HUES64 (cell line): ENCODE results near the gene BOD1L1.

Source experiments
- H3K27ac ChIP-seq: 2 replicates; pipeline ENCODE4 v1.7.0; 2013; ENCODE audit warnings: low read depth, low read length, inconsistent platforms
- H3K27me3 ChIP-seq: 2 replicates; pipeline ENCODE4 v1.6.1; 2013; ENCODE audit warnings: mild to moderate bottlenecking, low read length; ENCODE audit not compliant: insufficient read depth
- H3K36me3 ChIP-seq: 2 replicates; pipeline ENCODE4 v1.6.1; 2013; ENCODE audit warnings: mild to moderate bottlenecking, low read length; ENCODE audit not compliant: insufficient read depth
- H3K4me1 ChIP-seq: 2 replicates; pipeline ENCODE4 v1.6.1; 2013; ENCODE audit warnings: mild to moderate bottlenecking, low read length, moderate library complexity; ENCODE audit not compliant: insufficient read depth
- H3K4me3 ChIP-seq: 2 replicates; pipeline ENCODE4 v1.5.1; 2013; ENCODE audit warnings: mild to moderate bottlenecking, low read length, moderate library complexity
- H3K9ac ChIP-seq: 2 replicates; pipeline ENCODE4 v1.6.1; 2013; ENCODE audit warnings: mild to moderate bottlenecking, low read depth, low read length
- H3K9me3 ChIP-seq: 2 replicates; pipeline ENCODE4 v1.6.1; 2013; ENCODE audit warnings: low read depth, low read length; ENCODE audit not compliant: insufficient read depth
- WGBS: fragments of 150-250, 120-280 bp; methylation state at CpG from one replicate; pipeline ENCODE4 v1.1.7; 2013; ENCODE audit warnings: missing lambda C conversion rate; 5-methylcytosine and 5-hydroxymethylcytosine counted together

Gene BOD1L1

DNA sequence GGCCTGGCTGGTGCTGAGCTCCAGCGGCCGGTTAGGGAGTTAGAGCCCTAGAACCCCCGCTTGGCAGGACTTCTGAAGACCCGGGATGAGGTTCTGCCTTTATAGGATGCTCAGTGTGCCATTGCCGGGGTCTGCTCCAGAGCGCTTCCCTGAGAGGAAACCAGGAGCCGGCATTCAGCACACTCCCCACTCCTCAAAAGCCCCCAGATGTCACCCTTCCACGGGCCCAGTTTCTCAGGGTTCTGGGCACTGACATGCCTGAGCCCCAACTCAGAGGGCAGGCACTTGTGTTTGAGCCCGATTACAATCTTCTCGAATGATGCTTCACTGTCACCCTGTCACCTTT lies 89.7 kb downstream of the BOD1L1 start:
- H3K27me3 ChIP-seq = peaks cover 99% of the 10 kb centered on the region
- WGBS = 43% methylated on average over 10 of the region's 10 CpGs

DNA sequence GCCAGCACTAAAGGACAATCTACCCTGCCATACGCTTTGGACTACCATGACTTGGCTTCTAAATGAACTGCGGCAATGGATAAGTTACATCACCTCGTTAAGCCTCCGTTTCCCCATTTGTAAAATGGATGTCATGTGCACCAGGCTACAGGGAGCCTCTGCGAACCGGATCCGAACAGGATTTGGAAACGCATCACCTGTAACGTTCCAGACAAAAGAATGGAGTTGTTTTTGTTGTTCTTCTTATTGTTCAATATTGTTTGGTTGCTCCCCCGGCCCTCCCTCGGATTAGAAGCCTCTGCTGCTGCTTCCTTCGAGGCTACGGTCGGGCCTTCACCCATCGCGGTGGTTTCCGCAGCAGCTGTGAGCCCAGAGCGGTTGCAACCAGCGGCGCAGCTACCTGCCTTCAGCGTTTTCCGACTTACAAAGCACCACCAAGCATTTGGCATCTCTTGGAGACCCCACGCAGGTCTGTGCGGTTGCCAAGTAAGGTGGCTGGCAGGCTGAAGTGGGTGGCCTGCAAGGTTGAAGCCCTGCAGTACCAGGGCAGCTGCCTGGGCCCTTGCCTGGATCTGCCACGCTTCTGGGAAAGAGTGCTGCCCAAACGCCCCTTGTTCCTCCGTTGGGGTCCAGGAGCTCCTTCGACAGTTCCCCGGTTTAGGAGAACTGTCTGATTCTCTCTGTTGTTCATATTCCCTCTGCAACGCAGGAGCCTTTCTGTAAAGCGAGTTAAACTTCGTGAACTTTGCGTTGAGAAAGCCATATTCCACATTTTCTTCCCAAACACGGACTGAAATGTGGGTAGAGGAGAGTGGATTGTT lies 90.3 kb downstream of the BOD1L1 start:
- Histone ChIP-seq H3K9me3 (no peaks in the 10 kb centered on the region), H3K27ac (no peak overlapping the region), H3K9ac (no peak overlapping the region), H3K27me3 (peaks cover 99% of the 10 kb centered on the region), H3K4me3 (no peak overlapping the region), H3K4me1 (peaks cover 33% of the 10 kb centered on the region), H3K36me3 (no peaks in the 10 kb centered on the region)
- WGBS = 55% methylated on average over 34 of the region's 34 CpGs

More for the DNA sequence above, 89.7 kb downstream of the BOD1L1 start:
- Histone ChIP-seq H3K9ac (no peak overlapping the region), H3K36me3 (no peaks in the 10 kb centered on the region), H3K4me1 (peaks cover 27% of the 10 kb centered on the region; the same call in 1 of the 2 replicates), H3K4me3 (no peak overlapping the region), H3K9me3 (no peaks in the 10 kb centered on the region), H3K27ac (no peak overlapping the region)

DNA sequence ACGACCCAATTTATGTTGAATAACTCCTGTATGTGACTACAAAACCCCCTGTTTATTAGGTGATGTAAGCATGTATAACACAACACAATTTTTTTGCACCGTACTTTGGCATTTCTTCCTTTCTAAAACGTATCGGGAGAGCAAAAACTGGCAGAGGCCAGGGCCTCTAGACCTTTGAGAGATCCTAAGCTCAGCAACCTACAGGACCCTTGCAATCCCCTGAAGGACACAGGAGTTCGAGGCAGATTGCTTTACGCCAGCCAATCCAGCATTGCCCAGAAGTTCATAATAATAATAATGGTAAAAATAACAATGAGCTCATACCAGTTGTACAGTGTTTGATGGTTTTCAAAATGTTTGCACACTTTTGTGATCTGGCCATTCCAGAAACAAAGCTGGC lies 90.9 kb downstream of the BOD1L1 start:
- no peak overlapping the region for H3K4me3 ChIP-seq
- WGBS = 69% methylated on average over 4 of the region's 6 CpGs

DNA sequence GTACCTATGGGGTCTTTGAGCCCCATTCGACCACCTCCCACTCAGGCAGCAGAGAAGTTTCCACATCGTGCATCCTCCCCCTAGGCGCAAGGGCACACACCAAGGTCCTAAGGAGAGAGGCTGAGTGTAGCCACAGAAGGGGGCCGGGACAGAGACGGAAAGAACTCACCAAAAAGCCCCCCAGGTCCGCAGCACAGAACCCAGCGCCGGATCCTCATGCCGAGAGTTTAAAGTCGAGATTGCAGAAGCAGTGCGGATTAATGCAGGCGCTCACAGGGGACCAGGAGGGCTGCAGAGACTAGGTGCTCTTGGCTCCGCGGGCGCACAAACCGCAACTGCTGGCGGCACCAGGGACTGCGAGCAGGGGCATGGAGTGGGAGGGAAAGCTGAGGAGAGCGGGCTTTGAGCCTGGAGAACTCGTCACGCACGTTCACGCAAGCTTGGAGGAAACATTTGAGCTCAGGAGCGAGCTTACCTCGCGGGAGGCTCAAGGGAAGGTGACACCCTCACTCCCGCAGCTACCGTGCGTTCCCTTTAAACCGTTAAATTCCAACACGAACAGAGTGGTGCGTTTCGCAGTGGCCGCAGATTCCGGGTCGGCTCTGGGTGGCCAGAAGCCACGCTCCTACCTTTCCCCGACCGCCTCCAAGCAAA lies 91.7 kb downstream of the BOD1L1 start:
- Histone ChIP-seq H3K9me3 (no peaks in the 10 kb centered on the region), H3K27ac (no peak overlapping the region), H3K9ac (no peak overlapping the region), H3K4me1 (peaks cover 45% of the 10 kb centered on the region), H3K4me3 (peak overlapping the region; percentile 43), H3K36me3 (no peaks in the 10 kb centered on the region), H3K27me3 (peaks cover 98% of the 10 kb centered on the region)
- 16% methylated on average over 39 of the region's 39 CpGs for WGBS

More for the DNA sequence above, 90.9 kb downstream of the BOD1L1 start:
- no peaks in the 10 kb centered on the region for H3K9me3 ChIP-seq
- H3K4me1 ChIP-seq = peaks cover 39% of the 10 kb centered on the region
- no peak overlapping the region for H3K27ac ChIP-seq
- peaks cover 99% of the 10 kb centered on the region for H3K27me3 ChIP-seq
- no peaks in the 10 kb centered on the region for H3K36me3 ChIP-seq
- no peak overlapping the region for H3K9ac ChIP-seq

DNA sequence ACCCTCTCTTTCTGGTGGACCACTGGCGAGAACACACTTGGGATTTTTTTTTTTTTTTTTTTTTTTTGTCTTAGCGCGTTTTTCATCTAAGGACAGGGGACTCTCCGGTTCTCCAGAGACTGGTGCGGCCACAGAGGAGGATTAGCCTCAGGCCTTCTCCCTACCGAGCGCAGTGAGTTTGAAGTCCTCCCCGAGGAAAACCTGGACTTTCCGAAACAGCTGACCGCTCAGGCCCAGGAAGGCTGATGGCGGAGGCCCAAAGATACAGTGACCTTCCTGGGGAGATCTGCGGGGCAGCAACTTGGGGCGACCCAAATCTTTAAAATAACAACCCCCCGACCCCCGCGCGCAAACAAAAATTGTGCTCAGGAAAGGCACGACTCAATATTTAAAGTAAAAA lies 92.4 kb downstream of the BOD1L1 start:
- H3K27ac ChIP-seq = no peak overlapping the region
- H3K9ac ChIP-seq = no peak overlapping the region
- H3K36me3 ChIP-seq = no peaks in the 10 kb centered on the region
- no peaks in the 10 kb centered on the region for H3K9me3 ChIP-seq
- peaks cover 43% of the 10 kb centered on the region for H3K4me1 ChIP-seq
- WGBS = 51% methylated on average over 18 of the region's 18 CpGs
- H3K4me3 ChIP-seq = peak overlapping the region; percentile 14; the same call in 1 of the 2 replicates
- peaks cover 98% of the 10 kb centered on the region for H3K27me3 ChIP-seq

DNA sequence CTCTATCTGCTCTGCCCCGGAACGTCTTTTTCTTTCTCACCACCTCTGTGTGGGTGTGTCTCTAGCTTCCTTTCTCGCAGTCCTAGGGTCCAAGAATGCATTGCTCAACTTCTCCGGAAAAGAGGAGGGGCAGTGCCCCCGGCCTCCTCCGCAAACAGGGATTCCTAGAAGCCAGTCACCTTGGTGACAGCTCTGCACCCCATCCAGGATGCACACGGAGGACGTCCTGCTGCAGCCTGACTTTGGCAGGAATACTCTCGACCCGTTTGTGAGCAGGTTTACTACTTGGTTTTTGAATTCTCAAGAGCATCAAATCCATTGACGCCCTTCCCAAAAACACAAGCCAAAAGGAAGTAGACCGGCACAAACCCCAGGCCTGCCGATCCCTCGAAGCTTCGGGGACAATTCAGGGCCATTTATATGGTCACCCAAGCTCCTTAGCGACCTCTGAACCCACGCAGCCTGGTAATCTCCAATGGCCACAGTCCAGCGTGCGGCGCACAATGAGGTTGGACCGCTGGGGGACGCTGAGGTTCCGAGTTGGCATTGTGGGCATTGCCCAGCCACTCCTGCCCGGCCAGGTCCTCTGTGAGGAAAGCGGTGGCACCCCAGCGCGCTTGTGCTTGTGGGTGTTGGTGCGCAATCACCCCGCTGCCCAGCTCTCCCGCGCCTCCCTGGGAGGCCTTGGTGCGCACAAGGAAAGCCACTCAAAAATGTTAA lies 93.0 kb downstream of the BOD1L1 start:
- no peak overlapping the region for H3K27ac ChIP-seq
- H3K4me1 ChIP-seq = peaks cover 41% of the 10 kb centered on the region
- 42% methylated on average over 32 of the region's 32 CpGs for WGBS
- H3K27me3 ChIP-seq = peaks cover 98% of the 10 kb centered on the region
- H3K9me3 ChIP-seq = no peaks in the 10 kb centered on the region
- no peak overlapping the region for H3K9ac ChIP-seq
- H3K4me3 ChIP-seq = peak overlapping the region; percentile 14; the same call in 1 of the 2 replicates
- no peaks in the 10 kb centered on the region for H3K36me3 ChIP-seq

DNA sequence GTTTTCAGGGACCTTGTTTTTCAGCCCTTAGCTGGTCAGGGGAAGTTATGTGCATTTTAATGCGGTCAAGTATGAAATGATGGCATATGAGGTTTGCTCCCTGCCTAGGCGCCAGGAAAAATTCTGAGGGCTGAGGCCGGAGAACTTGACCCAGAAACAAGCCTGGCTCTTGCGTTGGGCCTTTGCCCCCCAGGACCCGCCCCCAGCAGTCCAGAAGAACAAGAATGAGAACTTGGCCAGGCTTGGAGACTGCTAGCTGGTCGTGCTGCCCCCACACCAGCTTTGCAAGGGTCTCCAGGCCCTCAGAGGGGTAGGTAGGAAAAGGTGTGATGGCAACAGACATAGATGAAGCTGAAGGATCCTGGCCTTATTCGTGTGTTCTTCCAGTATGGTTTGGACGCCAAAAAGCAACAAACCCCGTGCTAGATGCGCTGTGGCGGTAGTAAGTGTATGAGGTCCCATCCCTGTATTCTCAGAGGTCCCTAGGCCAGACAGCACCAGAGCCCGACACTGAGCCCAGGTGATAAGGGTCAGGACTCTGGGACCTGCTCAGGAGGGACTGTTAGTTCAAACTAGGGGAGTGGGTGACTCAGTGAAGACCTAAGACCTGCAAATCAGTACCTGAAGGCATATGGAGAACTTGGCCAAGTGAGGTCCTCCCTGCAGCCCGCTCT lies 93.7 kb downstream of the BOD1L1 start:
- H3K9ac ChIP-seq = no peak overlapping the region
- peaks cover 98% of the 10 kb centered on the region for H3K27me3 ChIP-seq

DNA sequence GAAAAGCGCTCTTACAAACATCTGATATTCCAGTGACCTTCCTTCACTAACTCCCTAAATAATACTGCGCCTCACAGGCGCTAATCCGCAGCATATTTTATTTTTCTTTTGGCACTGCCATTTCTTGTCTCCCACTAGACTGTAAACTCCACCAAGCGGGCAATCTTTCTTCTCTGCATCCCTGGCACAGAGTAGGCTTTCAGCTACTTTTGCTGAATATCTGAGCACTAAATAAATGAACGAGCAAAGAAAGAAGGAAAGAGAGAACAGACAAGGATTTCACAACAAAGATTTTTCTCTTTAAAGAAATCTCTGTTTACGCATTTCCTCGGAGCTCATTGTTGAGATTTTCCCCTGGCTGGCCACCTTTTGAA lies 95.9 kb downstream of the BOD1L1 start:
- H3K27ac ChIP-seq = no peak overlapping the region; the same call in 1 of the 2 replicates
- peak overlapping the region; percentile 17; the same call in 1 of the 2 replicates for H3K4me3 ChIP-seq
- H3K27me3 ChIP-seq = peaks cover 97% of the 10 kb centered on the region
- H3K4me1 ChIP-seq = peaks cover 41% of the 10 kb centered on the region
- no peaks in the 10 kb centered on the region for H3K9me3 ChIP-seq
- 44% methylated on average over 8 of the region's 8 CpGs for WGBS
- peak overlapping the region; percentile 6; the same call in 1 of the 2 replicates for H3K9ac ChIP-seq
- H3K36me3 ChIP-seq = no peaks in the 10 kb centered on the region

More for the DNA sequence above, 93.7 kb downstream of the BOD1L1 start:
- H3K4me3 ChIP-seq = no peak overlapping the region
- no peaks in the 10 kb centered on the region for H3K36me3 ChIP-seq
- peaks cover 41% of the 10 kb centered on the region for H3K4me1 ChIP-seq
- WGBS = 72% methylated on average over 13 of the region's 13 CpGs
- H3K27ac ChIP-seq = no peak overlapping the region
- no peaks in the 10 kb centered on the region for H3K9me3 ChIP-seq

DNA sequence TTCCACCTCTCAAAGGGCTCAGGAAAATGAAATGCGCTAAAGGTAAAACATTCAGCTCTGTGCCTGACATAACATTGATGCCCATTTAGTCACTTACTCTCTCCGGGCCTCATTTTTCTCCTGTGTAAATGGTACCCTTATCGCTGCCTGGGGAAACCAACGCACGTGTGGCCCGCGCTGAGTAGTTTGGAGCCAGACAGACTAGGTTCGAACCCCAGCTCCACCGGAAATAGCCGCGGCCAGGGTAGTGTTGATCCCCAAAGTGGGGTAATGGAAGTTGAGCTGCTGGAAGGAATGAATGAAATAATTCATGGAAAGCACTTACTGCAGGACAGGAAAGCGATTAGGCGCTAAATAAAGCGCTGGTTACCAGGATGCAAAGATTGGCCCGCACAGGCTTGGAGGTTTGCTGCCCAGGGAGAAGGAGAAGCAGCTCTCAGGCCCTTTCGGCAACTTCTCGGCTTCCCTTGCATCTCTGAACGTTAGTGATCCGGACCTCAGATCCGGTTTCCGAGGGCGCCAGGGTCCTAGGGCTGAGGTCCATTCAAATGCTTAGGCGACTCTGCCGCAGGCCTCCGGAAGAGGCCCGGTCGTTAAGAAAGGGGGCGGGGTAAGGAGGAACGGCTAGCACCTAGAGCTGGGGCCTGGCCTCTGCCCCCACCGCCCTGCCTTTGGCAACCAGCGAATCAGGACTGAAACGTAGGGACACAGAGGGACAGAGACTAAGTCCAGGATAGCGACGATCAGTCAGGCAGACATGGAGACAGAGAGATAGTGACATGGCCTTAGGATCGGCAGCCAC lies 96.5 kb downstream of the BOD1L1 start:
- Histone ChIP-seq H3K9ac (peak overlapping the region; percentile 6; the same call in 1 of the 2 replicates), H3K27ac (peak overlapping the region; percentile 7; the same call in 1 of the 2 replicates), H3K27me3 (peaks cover 97% of the 10 kb centered on the region), H3K36me3 (no peaks in the 10 kb centered on the region), H3K4me1 (peaks cover 39% of the 10 kb centered on the region), H3K4me3 (peak overlapping the region; percentile 17), H3K9me3 (no peaks in the 10 kb centered on the region)
- WGBS = 24% methylated on average over 35 of the region's 35 CpGs
